GM20000 (cell line): ENCODE results near the gene CHML.
A peak's percentile ranks its signal among the peaks of the same experiment; 100 is the strongest.

Experiments used
- DNase-seq: peaks from one replicate; pipeline ENCODE4 v3.0.0; 2012; ENCODE audit warnings: low spot score
- CTCF ChIP-seq: IDR thresholded peaks from 2 replicates; pipeline ENCODE4 v1.5.1; 2012; ENCODE audit warnings: mild to moderate bottlenecking, control low read depth; ENCODE audit errors: extremely low read depth, missing control alignments

CHML gene

GRCh38 chr1:241630899-241631298, 9.3 kb downstream of the CHML start:
- DNase-seq = no peak
- TF ChIP-seq CTCF = no peak

DNA sequence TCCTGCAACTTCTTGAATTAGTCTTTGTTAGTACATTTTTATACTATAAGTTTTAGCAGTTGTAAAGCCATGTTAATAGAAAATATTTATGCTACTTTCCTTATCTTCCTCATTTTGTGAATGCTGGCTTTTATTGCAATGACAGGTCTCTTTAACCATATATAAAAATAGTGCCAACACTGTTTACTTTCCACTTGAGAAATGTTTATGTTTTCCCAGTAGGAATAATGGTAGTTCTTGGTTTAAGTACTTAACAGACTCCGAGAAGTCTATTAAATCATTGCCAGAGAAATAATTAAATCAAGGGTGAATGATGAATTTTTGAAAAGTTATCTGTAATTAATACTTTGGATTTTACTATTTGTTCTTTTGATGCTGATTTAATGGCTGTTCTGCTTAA, 9.7 kb downstream of the CHML start:
- no peak for DNase-seq
- TF ChIP-seq CTCF = no peak

DNA sequence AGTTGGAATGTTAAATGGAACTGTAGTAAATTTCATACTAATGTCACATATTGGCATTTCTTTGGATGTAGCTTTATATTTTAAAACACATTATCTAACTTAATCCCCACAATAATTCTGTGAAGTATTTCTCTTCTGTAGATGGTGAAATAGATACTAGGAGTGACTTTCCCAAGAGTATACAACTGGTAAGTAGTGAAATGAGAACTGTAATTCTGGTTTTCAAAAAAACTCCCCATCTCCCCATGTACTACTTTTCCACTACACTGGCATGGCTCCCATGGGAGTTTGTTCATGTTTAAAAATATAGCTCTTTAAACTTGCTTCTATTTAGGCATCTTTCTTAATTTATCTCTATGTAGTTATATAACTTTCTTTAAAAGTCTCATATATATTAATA, 10.2 kb downstream of the CHML start:
- no peak for DNase-seq
- no peak for TF ChIP-seq CTCF

DNA sequence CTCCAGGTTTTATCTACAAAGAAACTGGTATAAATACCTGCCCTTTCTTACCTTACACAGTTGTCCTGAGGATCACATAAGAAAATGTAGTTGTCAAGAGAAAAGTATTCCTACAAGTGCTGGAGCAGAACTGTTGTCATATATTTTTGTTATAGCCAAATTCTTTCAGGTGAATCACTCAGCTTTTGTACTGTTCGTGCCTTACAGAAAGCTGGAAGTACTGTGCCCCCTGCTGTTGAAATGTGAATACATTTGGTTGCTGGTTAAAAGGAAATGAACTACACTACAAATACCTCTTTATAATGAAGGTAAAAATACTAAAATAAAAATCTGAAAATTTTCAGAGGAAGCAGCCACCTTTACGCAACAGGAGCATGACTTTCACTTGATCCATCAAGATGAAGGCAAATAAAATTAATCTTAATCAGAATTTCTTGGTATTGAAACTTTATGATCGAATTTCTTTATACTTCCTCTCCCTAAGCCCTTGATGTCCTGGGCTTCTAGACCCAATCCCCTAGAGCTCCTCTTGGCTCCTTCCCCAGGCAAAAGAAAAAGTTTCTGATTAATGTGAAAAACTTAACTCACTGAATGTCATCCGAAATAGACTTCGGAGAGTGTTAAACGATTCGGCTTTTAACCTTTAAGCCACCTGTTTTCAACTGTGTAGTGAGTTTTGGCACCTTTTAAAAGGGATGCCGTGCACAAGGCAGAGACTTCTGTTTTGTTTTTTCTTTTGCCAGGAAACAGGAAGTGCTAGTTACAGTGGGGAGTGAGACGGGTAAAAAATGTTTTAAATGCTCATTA, 12.5 kb downstream of the CHML start:
- peak; percentile 15 for TF ChIP-seq CTCF
- peak; percentile 49 for DNase-seq

- TF ChIP-seq CTCF = no peak
- DNase-seq = no peak
Observed at GRCh38 chr1:241624935-241625334, 15.2 kb downstream of the CHML start.

DNA sequence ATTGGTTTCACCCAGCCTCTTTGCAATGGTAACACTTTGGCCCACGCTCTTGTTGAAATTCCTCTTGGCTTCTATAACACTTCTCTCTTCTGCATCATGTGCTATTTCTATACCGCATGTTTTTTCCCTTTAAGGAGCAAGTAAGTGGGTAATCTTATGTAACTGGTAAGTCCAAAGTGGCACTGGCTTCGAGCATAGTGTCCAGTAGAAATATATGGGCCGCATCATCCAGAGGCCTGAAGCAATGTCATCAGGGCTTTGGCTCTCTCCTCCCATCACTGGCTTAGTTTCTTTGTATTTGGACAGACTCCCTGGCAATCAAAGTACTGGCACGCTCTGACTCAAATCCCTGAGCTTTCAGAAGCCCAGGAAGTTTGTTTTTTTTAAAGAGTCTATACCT, 17.5 kb downstream of the CHML start:
- DNase-seq = no peak
- no peak for TF ChIP-seq CTCF

- TF ChIP-seq CTCF = no peak
- DNase-seq = no peak
Observed at GRCh38 chr1:241617426-241617825, 22.7 kb downstream of the CHML start.
